Mucosa of rectum (tissue), 2 donors: ENCODE data around the gene STX16.

ENCODE experiments used
- H3K27ac ChIP-seq, 2 donors: one replicate each; pipeline ENCODE4 v1.7.0; 2013; ENCODE audit warnings: inconsistent platforms in 2 of 2, low read depth in 2 of 2, low read length in 2 of 2
- H3K27me3 ChIP-seq, 2 donors: one replicate each; pipeline ENCODE4 v1.7.0; 2013; ENCODE audit warnings: low read length in 2 of 2; ENCODE audit not compliant: control insufficient read depth in 2 of 2, insufficient read depth in 2 of 2
- H3K36me3 ChIP-seq, 2 donors: one replicate each; pipeline ENCODE4 v1.7.0; 2013; ENCODE audit warnings: low read length in 2 of 2; ENCODE audit not compliant: control insufficient read depth in 2 of 2, insufficient read depth in 2 of 2
- H3K4me1 ChIP-seq, 2 donors: one replicate each; pipeline ENCODE4 v1.7.0; 2013; ENCODE audit warnings: low read length in 2 of 2, mild to moderate bottlenecking in 1 of 2; ENCODE audit not compliant: control insufficient read depth in 2 of 2, insufficient read depth in 2 of 2
- H3K4me3 ChIP-seq, 2 donors: one replicate each; pipeline ENCODE4 v1.7.0; 2013; ENCODE audit warnings: low read length in 2 of 2
- H3K9ac ChIP-seq, 2 donors: one replicate each; pipeline ENCODE4 v1.7.0; 2013; ENCODE audit warnings: low read length in 2 of 2, low read depth in 1 of 2, mild to moderate bottlenecking in 1 of 2
- H3K9me3 ChIP-seq, 2 donors: one replicate each; pipeline ENCODE4 v1.7.0; 2013; ENCODE audit warnings: low read length in 2 of 2; ENCODE audit not compliant: control insufficient read depth in 2 of 2
- donor health status: healthy.
- donor health status: Normal muscosa, but diverticular disease.

The STX16 gene

GRCh38 chr20:58664883-58665282, 13.8 kb downstream of the STX16 start:
- no peaks in the 10 kb centered on the region for H3K27me3 ChIP-seq
- H3K9me3 ChIP-seq = no peaks in the 10 kb centered on the region
- peaks cover 29 to 52% of the 10 kb centered on the region in 2 donors for H3K36me3 ChIP-seq
- no peak overlapping the region for H3K4me3 ChIP-seq
- H3K9ac ChIP-seq = no peak overlapping the region
- H3K27ac ChIP-seq = no peak overlapping the region
- H3K4me1 ChIP-seq = no peaks in the 10 kb centered on the region

- Histone ChIP-seq H3K9me3 (no peaks in the 10 kb centered on the region), H3K4me3 (no peak overlapping the region), H3K9ac (no peak overlapping the region), H3K4me1 (no peaks in the 10 kb centered on the region), H3K36me3 (peaks cover 35 to 57% of the 10 kb centered on the region in 2 donors), H3K27ac (no peak overlapping the region), H3K27me3 (no peaks in the 10 kb centered on the region)
Observed at GRCh38 chr20:58665606-58666005, 14.5 kb downstream of the STX16 start.

DNA sequence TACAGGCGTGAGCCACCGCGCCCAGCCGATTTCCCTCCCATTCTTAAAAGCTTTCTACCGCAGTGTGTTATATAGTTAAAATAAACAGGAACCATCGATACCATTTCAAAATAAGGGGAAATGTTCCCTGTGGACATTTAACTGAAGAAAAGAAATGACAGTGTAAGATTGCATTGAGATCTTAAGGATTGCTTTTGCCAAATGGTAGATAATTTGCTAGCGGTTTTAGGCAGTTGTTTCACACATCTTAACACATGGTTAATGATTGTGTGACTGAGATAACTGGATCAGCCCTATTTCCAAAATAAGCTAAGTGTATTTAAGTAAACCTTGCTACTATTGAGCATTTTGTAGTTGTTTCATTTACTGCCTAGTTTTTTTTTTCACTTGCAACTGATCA, 15.6 kb downstream of the STX16 start:
- no peaks in the 10 kb centered on the region for H3K4me1 ChIP-seq
- H3K27ac ChIP-seq = no peak overlapping the region
- H3K4me3 ChIP-seq = no peak overlapping the region
- no peaks in the 10 kb centered on the region for H3K9me3 ChIP-seq
- no peaks in the 10 kb centered on the region for H3K27me3 ChIP-seq
- no peak overlapping the region for H3K9ac ChIP-seq
- peaks cover 34 to 53% of the 10 kb centered on the region in 2 donors for H3K36me3 ChIP-seq

DNA sequence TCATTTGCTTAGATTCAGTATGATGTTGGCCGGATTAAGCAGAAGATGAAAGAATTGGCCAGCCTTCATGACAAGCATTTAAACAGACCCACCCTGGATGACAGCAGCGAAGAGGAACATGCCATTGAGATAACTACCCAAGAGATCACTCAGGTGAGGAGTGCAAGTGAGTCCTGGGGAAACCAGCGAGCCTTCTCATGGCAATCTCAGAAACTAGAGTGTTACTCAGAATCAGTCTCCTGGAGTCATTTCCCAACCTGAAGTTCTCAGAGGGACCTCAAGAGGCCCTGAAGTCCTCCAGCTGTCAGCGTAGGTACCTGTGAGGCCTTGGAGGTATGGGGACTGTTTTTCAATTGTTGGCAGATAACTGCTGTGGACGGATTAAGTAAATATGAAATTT, 16.9 kb downstream of the STX16 start:
- no peaks in the 10 kb centered on the region for H3K4me1 ChIP-seq
- H3K36me3 ChIP-seq = peaks cover 39 to 51% of the 10 kb centered on the region in 2 donors
- H3K9me3 ChIP-seq = no peaks in the 10 kb centered on the region
- no peaks in the 10 kb centered on the region for H3K27me3 ChIP-seq
- no peak overlapping the region for H3K4me3 ChIP-seq
- no peak overlapping the region for H3K9ac ChIP-seq
- H3K27ac ChIP-seq = no peak overlapping the region

DNA sequence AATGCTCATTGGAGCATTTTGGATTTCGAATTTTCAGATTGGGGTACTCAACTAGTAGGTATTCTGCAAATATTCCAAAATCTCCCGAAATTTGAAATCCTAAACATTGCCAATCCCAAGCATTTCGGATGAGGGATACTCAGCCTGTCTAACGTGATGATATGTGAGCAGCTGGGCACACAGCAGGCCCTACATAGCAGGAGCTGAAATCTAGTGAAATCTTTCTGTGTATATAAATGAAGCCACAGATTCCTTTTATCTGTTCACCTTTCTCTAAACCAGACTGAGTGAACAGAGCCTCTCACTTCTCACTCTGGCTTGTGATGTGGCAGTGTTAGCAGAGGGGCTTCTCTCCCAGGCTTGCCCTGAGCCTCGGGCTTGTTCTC, 17.8 kb downstream of the STX16 start:
- Histone ChIP-seq H3K4me3 (no peak overlapping the region), H3K9ac (no peak overlapping the region), H3K4me1 (no peaks in the 10 kb centered on the region), H3K27me3 (no peaks in the 10 kb centered on the region), H3K9me3 (no peaks in the 10 kb centered on the region), H3K36me3 (peaks cover 46 to 55% of the 10 kb centered on the region in 2 donors), H3K27ac (no peak overlapping the region)

DNA sequence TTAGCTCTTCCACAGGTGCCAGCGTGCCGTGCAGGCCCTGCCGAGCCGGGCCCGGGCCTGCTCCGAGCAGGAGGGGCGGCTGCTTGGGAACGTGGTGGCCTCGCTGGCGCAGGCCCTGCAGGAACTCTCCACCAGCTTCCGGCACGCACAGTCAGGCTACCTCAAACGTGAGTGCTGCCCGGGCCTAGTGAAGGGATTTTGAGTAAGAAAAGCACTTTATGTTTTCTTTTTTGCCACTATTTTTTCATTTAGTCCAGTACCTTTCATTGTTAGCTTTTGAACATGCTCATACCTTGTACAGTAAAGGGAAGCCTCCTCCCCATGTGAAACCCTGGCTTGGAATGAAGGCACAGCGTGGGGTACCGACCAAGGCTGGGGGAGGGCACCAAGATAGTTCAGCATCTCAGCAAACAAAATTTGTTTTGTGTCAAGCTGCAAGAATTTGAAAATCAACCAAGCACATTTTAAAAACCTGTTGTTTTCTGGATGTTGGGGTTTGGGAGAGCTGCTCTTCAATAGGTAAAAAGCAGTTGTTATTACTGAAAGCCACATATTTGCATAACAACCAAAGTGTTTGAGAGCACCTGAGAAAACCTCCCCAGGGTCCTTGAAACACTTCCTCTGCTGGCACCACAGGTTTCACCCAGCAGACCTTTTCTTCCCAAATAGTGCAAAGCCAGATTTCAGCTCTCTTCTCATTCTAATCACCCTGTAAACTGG, 18.4 kb downstream of the STX16 start:
- Histone ChIP-seq H3K27me3 (no peaks in the 10 kb centered on the region), H3K4me1 (no peaks in the 10 kb centered on the region), H3K27ac (no peak overlapping the region), H3K9ac (no peak overlapping the region), H3K4me3 (no peak overlapping the region), H3K9me3 (no peaks in the 10 kb centered on the region), H3K36me3 (peaks cover 52 to 57% of the 10 kb centered on the region in 2 donors)

DNA sequence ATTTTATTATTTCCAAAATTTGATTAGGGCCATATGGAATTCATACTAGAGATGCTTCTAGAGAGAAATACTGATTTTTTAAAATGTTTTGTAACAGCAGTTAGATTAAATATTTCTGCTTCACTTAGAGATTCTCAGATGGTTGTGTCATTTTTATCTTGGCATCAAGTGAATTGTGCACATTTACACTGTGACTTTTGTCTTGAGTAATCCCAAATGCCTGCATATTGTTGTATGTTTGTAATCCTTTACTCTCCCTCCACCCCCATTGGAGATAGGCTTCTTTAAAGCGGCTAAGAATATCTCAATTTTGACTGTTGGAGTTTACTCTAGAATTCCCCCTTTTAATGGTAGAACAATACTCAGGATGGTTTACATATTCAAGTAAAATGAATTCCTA, 19.0 kb downstream of the STX16 start:
- Histone ChIP-seq H3K4me1 (no peaks in the 10 kb centered on the region), H3K27me3 (no peaks in the 10 kb centered on the region), H3K4me3 (no peak overlapping the region), H3K36me3 (peaks cover 55 to 60% of the 10 kb centered on the region in 2 donors), H3K27ac (no peak overlapping the region), H3K9me3 (no peaks in the 10 kb centered on the region), H3K9ac (no peak overlapping the region)

- Histone ChIP-seq H3K27me3 (no peaks in the 10 kb centered on the region), H3K4me1 (no peaks in the 10 kb centered on the region), H3K9ac (no peak overlapping the region), H3K27ac (no peak overlapping the region), H3K36me3 (peaks cover 61 to 64% of the 10 kb centered on the region in 2 donors), H3K4me3 (no peak overlapping the region), H3K9me3 (no peaks in the 10 kb centered on the region)
Observed at GRCh38 chr20:58670659-58671058, 19.6 kb downstream of the STX16 start.

DNA sequence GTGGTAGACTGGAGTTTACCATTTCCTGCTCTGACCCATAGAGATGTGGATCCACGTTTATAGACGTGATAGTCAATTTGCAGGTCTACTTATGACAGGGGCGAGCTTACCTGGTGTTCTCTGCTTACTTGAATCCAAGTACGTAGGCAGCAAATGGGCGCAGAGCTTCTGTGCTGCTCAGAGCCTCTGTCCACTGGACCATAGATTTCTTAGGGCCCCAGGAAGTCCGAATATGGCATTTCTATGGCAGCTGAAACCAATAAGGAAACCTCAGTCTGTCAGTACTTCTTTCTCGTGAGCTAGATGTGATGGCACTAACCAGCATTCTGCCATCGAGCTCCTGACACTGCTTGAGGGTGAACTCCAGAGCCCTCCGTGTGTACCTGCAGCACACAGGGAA, 22.0 kb downstream of the STX16 start:
- Histone ChIP-seq H3K27ac (no peak overlapping the region), H3K4me3 (no peak overlapping the region), H3K36me3 (peaks cover 60 to 70% of the 10 kb centered on the region in 2 donors), H3K9ac (no peak overlapping the region), H3K27me3 (no peaks in the 10 kb centered on the region), H3K9me3 (no peaks in the 10 kb centered on the region), H3K4me1 (no peaks in the 10 kb centered on the region)

DNA sequence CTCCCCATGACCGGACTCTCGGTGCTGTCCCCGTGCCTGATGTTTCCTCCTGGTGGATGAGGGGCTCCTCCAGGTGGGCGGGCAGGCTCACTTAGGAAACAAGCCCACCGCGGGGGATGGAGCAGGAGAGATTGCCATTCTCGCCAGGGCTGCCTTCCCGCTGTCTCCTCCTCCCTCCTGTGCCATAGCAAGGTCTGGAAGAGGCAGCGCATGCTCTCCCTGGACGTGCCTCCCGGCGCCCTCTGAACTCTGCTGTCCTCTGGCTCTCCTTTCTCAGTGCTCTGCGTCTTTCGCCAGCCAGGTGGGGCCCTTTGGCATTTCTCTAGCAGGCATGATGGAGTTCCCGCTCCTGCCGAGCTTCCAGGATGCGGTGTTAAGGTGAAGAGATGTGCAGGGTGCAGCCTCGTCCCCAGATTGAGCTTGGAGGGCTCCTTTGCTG, 24.1 kb downstream of the STX16 start:
- no peaks in the 10 kb centered on the region for H3K9me3 ChIP-seq
- H3K27ac ChIP-seq = no peak overlapping the region
- no peak overlapping the region for H3K4me3 ChIP-seq
- H3K9ac ChIP-seq = no peak overlapping the region
- H3K36me3 ChIP-seq = peaks cover 59 to 66% of the 10 kb centered on the region in 2 donors
- no peaks in the 10 kb centered on the region for H3K4me1 ChIP-seq
- H3K27me3 ChIP-seq = no peaks in the 10 kb centered on the region
